Testis (tissue), 3 donors: ENCODE data around the gene SLC45A1. TPM values are rescaled to one million over a fixed set of nuclear protein-coding genes. Genes with fewer than 3 reads are reported as not detected.

ENCODE experiments used
- DNase-seq: peaks from one replicate; pipeline ENCODE4 v3.0.0-alpha.2; 2019
- H3K27ac ChIP-seq, 2 donors: fragments of 200-600 bp; sonication (generic); one replicate each; pipeline ENCODE4 v1.5.1; 2019
- H3K27me3 ChIP-seq: fragments of 200-600 bp; sonication (generic); one replicate; pipeline ENCODE4 v1.5.1; 2019
- H3K36me3 ChIP-seq: fragments of 200-600 bp; sonication (generic); one replicate; pipeline ENCODE4 v1.5.1; 2017; ENCODE audit warnings: low read depth; ENCODE audit errors: missing control alignments
- H3K4me1 ChIP-seq: fragments of 200-600 bp; sonication (generic); one replicate; pipeline ENCODE4 v1.5.1; 2019
- H3K4me3 ChIP-seq, 2 donors: fragments of 200-600 bp; sonication (generic); one replicate each; pipeline ENCODE4 v1.5.1; 2017 to 2019
- H3K9me3 ChIP-seq: fragments of 200-600 bp; sonication (generic); one replicate; pipeline ENCODE4 v1.5.1; 2017
- POLR2A ChIP-seq: fragments of 450-650 bp; IDR thresholded peaks from one replicate; pipeline ENCODE4 v1.6.1; 2017; ENCODE audit warnings: antibody characterized with exemption, mild to moderate bottlenecking, moderate library complexity
- WGBS, 2 donors: methylation state at CpG; one replicate each; pipeline ENCODE4 v1.1.5; 2018; 5-methylcytosine and 5-hydroxymethylcytosine counted together
- intact Hi-C: fragments of 100-400 bp; cut with DNase I; formaldehyde crosslinking; loops from one replicate; pipeline ENCODE4 v1.15.1; 2023; ENCODE audit warnings: low total_unique reads
- polyA plus RNA-seq: library from polyadenylated mRNA; stranded (reverse); fragments of 350-450 nt; fragmentation: Illumina TruSeq; extraction: RNeasy Lipid Tissue Mini Kit (QIAGEN cat#74804); gene quantifications from one replicate; pipeline ENCODE4 v1.2.3, GENCODE V29; 2014; ENCODE audit warnings: low read depth, low replicate concordance; ENCODE audit not compliant: insufficient read depth
- total RNA-seq, 2 donors: library from RNA; depleted of rRNA; stranded (reverse); fragments of >200 nt; gene quantifications; one replicate each; pipeline ENCODE4 v1.2.3, GENCODE V29; 2016
- TF ChIP-seq, protein P1 (sequence below), 3 experiments: fragments of 450-650 bp in 2 of 3; fragments of 200-600 bp in 1 of 3; sonication (generic) in 1 of 3; IDR thresholded peaks; one replicate each; pipeline ENCODE4 v1.5.1; 2016 to 2019; ENCODE audit warnings: antibody characterized with exemption in 3 of 3, mild to moderate bottlenecking in 2 of 3, moderate library complexity in 1 of 3

SLC45A1 gene
- total and polyA plus RNA-seq, 3 donors from 2014 or later: 5.6 to 9.0 (median 8.5) TPM

DNA sequence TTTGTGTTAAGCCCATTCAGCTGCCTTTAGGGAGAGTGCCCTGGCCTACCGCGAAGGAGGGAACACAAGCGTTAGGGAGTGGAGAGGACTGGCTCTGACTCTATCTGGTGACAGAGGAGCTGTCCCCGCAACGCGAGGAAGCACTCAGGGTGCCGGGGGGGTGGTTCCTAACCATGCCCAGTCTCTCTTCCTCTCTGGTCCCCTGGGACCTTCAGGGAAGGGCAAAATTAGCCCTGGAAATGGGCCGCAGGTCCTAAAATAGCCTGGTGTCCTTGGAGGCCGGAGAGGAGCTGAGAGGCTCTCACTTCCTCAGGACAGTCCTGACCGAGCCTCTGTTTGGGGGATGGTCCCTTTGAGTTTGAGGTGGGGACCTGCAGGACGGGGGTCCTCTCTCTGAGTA lies 5.8 kb downstream of the SLC45A1 start:
- Histone ChIP-seq H3K4me1 (peaks cover 4% of the 10 kb centered on the region), H3K27me3 (no peaks in the 10 kb centered on the region), H3K9me3 (no peaks in the 10 kb centered on the region), H3K4me3 (no peak overlapping the region), H3K27ac (no peak overlapping the region), H3K36me3 (no peaks in the 10 kb centered on the region)
- WGBS, 2 donors: 55 to 73% methylated on average over 10 to 11 of the region's 11 CpGs
- DNase-seq: no peak
- intact Hi-C loops: no loop called here
- TF ChIP-seq, protein P1, sequence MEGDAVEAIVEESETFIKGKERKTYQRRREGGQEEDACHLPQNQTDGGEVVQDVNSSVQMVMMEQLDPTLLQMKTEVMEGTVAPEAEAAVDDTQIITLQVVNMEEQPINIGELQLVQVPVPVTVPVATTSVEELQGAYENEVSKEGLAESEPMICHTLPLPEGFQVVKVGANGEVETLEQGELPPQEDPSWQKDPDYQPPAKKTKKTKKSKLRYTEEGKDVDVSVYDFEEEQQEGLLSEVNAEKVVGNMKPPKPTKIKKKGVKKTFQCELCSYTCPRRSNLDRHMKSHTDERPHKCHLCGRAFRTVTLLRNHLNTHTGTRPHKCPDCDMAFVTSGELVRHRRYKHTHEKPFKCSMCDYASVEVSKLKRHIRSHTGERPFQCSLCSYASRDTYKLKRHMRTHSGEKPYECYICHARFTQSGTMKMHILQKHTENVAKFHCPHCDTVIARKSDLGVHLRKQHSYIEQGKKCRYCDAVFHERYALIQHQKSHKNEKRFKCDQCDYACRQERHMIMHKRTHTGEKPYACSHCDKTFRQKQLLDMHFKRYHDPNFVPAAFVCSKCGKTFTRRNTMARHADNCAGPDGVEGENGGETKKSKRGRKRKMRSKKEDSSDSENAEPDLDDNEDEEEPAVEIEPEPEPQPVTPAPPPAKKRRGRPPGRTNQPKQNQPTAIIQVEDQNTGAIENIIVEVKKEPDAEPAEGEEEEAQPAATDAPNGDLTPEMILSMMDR (IDR thresholded peaks at IDR 0.05): no peak
- TF ChIP-seq POLR2A: no peak

DNA sequence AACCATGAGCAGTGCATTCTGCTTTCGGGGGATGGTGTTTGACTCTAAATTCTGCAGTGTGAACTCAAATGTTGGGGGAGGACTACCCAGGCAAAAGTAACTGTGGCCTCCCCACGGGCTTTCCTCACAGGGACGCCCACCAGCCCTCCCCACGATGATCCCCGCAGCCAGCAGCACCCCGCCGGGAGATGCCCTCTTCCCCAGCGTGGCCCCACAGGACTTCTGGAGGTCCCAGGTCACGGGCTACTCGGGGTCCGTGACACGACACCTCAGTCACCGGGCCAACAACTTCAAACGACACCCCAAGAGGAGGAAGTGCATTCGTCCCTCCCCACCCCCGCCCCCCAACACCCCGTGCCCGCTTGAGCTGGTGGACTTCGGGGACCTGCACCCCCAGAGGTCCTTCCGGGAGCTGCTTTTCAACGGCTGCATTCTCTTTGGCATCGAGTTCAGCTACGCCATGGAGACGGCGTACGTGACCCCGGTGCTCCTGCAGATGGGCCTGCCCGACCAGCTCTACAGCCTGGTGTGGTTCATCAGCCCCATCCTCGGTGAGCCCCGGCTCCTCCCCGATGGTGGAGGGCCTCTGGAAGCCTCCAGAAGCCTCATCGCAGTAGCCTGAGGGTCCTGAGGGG lies 6.4 kb downstream of the SLC45A1 start:
- H3K27ac ChIP-seq: no peak overlapping the region
- H3K4me1 ChIP-seq: peaks cover 2% of the 10 kb centered on the region
- no peaks in the 10 kb centered on the region for H3K36me3 ChIP-seq
- no peak for DNase-seq
- H3K9me3 ChIP-seq: no peaks in the 10 kb centered on the region
- 88 to 93% methylated on average over 27 to 32 of the region's 32 CpGs for WGBS, 2 donors
- H3K27me3 ChIP-seq: no peaks in the 10 kb centered on the region
- TF ChIP-seq POLR2A: no peak
- TF ChIP-seq, protein P1 (IDR thresholded peaks at IDR 0.05): no peak
- no peak overlapping the region for H3K4me3 ChIP-seq
- intact Hi-C loops: no loop called here

DNA sequence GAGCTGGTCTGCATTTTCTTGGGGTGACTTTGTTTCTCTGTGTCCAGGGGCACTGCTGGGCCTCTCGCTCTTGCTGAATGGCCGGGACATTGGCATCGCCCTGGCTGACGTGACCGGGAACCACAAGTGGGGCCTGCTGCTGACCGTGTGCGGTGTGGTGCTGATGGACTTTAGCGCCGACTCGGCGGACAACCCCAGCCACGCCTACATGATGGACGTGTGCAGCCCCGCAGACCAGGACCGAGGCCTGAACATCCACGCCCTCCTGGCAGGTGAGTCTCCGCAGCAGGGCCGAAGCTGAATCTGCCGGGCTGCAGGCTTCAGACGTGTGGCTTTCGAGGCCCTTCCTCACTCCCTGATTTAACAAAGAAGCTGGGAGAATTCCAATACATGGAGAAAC lies 7.9 kb downstream of the SLC45A1 start:
- no peaks in the 10 kb centered on the region for H3K27me3 ChIP-seq
- TF ChIP-seq POLR2A: no peak
- TF ChIP-seq, protein P1 (IDR thresholded peaks at IDR 0.05): no peak
- DNase-seq: no peak
- no peak overlapping the region for H3K27ac ChIP-seq
- no peak overlapping the region for H3K4me3 ChIP-seq
- H3K9me3 ChIP-seq: no peaks in the 10 kb centered on the region
- 94 to 96% methylated on average over 21 of the region's 21 CpGs for WGBS, 2 donors
- intact Hi-C loops: no loop called here
- H3K4me1 ChIP-seq: peaks cover 2% of the 10 kb centered on the region
- H3K36me3 ChIP-seq: no peaks in the 10 kb centered on the region

DNA sequence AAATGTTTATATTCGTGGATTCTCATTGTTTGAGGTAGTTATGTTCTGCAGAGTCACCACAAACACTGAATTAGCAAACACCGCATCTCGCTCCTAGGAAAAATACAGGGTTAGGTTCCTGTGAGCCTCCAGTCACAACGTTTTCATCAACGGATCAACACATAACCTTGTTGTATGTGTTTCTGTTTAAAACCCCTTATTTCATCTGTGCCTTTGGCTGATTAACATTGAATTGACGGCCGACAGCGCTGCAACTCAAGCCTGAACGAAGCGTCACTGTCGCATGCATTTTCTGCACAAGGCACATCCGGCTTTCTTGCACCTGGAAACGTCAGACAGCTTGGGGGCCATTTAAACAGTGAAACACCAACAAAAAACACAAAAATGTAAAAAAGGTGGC lies 8.4 kb downstream of the SLC45A1 start:
- H3K9me3 ChIP-seq: no peaks in the 10 kb centered on the region
- DNase-seq: no peak
- H3K4me1 ChIP-seq: peaks cover 2% of the 10 kb centered on the region
- intact Hi-C loops: no loop called here
- no peaks in the 10 kb centered on the region for H3K27me3 ChIP-seq
- H3K36me3 ChIP-seq: no peaks in the 10 kb centered on the region
- no peak overlapping the region for H3K4me3 ChIP-seq
- TF ChIP-seq, protein P1 (IDR thresholded peaks at IDR 0.05): no peak
- no peak for TF ChIP-seq POLR2A
- H3K27ac ChIP-seq: no peak overlapping the region
- 91 to 95% methylated on average over 13 of the region's 13 CpGs for WGBS, 2 donors

DNA sequence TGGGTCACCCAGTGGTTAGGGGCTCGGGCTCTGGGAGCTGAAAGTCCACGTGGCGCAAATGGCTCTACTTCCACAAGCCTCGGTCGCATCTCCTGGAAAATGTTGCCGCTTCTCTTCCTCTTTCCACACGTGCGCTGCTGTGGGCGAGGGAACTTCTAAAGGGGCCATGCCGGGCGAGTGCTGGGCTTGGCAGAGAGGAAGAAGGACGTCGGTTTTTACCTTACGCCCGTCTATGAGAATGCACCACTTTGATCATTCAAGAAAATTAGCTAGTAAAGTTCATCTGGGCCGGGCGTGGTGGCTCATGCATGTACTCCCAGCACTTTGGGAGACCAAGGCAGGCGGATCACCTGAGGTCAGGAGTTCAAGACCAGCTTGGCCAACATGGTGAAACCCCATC lies 10.4 kb downstream of the SLC45A1 start:
- WGBS, 2 donors: 96 to 97% methylated on average over 16 to 18 of the region's 18 CpGs
- H3K4me1 ChIP-seq: peaks cover 2% of the 10 kb centered on the region
- H3K27me3 ChIP-seq: no peaks in the 10 kb centered on the region
- no peak overlapping the region for H3K4me3 ChIP-seq
- DNase-seq: no peak
- intact Hi-C loops: no loop called here
- no peak overlapping the region for H3K27ac ChIP-seq
- TF ChIP-seq, protein P1 (IDR thresholded peaks at IDR 0.05): no peak
- TF ChIP-seq POLR2A: no peak
- no peaks in the 10 kb centered on the region for H3K9me3 ChIP-seq
- H3K36me3 ChIP-seq: no peaks in the 10 kb centered on the region
